Measurements from ENCODE around the gene ABCB10.

Gene ABCB10

GRCh38 chr1:229474509-229474908 is 84.0 kb downstream of the ABCB10 start:
- no peak for DNase-seq (ENCODE audit: low read depth in 3 of 3)

DNA sequence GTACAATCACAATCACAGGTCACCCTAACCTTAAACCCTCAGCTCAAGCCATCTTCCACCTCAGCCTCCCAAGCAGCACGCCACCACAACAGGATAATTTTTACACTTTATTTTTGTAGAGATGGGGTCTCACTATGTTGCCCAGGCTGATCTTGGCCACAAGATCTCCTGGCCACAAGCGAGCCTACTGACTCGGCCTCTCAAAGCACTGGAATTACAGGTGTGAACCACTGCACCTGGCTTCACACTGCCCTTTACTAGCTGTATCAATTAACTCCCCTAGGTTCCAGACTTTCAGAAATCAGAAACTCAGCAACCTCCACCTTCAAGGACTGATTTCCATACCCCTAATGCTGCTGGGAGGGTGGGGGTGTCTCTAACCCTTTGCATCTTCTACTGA is 87.3 kb downstream of the ABCB10 start:
- no peak for DNase-seq (ENCODE audit: low read depth in 3 of 3)

GRCh38 chr1:229470406-229471043 is 88.0 kb downstream of the ABCB10 start:
- no peak for DNase-seq (ENCODE audit: low read depth in 3 of 3)

- no peak for DNase-seq (ENCODE audit: low read depth in 3 of 3)
Observed at GRCh38 chr1:229466887-229467286, 91.6 kb downstream of the ABCB10 start.
